Heart left ventricle (tissue), 13 donors: ENCODE results near the gene ZNF383.

Experiments used
- POLR2A ChIP-seq, 2 donors: fragments of 450-650 bp; IDR thresholded peaks; one replicate each; pipeline ENCODE4 v1.6.1; 2017; ENCODE audit warnings: antibody characterized with exemption in 2 of 2, mild to moderate bottlenecking in 2 of 2, moderate library complexity in 2 of 2
- TF ChIP-seq, protein P1 (sequence below), 12 donors: fragments of 200-600 bp; sonication (generic) in 4 of 12; IDR thresholded peaks; one replicate each; pipeline versions ENCODE4 v1.5.0 to v1.8.0; 2018 to 2022; ENCODE audit warnings: antibody characterized with exemption in 12 of 12, mild to moderate bottlenecking in 5 of 12
- donor health status: ischemic (EF 13 %, LVEDD 7.1; RV severe dilation, severe dysfunction).
- donor health status: DM: no; HTN: yes; CAD: no.
- donor health status: DM: no; HTN: no; CAD: no.
- donor health status: ischemic (EF 25% LVEDD 6.9; RV normal size, moderate dysfunction).
- donor health status: ischemic (EF 25% LVEDD 5.7; RV mildly dilated, moderate dysfunction).
- donor health status: ischemic (EF 35%, LVEDD 5.7; RV mildly dilated, moderate dysfunction).
- donor health status: nonischemic (EF 11% LVEDD 7.7; RV severe dilation, severe dysfunction).
- donor health status: DM: yes; HTN: yes; CAD: no.
- donor health status: PGD.
- donor health status: ischemic (EF 29% LVEDD 5.4; RV normal size, mild dysfunction).
- donor health status: nonischemic (EF 23%, LVEDD 6.1; RV moderate dilation, normal function).

DNA sequence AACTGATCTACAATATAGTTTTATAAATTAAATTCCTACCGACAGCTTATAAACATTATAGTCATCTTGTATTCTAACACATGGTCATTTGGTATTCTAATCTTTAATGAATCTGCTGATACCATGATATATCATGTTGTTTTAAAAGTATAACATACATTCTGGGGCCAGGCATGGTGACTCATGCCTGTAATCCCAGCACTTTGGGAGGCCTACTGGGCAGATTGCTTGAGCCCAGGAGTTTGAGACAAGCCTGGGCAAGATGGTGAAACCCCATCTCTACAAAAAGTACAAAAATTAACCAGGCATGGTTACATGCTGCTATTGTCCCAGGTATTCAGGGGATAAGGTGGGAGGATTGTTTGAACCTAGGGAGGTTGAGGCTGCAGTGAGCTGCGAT lies 3.1 kb downstream of the ZNF383 start:
- no peak for TF ChIP-seq POLR2A (IDR thresholded peaks at IDR 0.05)
- TF ChIP-seq, protein P1, sequence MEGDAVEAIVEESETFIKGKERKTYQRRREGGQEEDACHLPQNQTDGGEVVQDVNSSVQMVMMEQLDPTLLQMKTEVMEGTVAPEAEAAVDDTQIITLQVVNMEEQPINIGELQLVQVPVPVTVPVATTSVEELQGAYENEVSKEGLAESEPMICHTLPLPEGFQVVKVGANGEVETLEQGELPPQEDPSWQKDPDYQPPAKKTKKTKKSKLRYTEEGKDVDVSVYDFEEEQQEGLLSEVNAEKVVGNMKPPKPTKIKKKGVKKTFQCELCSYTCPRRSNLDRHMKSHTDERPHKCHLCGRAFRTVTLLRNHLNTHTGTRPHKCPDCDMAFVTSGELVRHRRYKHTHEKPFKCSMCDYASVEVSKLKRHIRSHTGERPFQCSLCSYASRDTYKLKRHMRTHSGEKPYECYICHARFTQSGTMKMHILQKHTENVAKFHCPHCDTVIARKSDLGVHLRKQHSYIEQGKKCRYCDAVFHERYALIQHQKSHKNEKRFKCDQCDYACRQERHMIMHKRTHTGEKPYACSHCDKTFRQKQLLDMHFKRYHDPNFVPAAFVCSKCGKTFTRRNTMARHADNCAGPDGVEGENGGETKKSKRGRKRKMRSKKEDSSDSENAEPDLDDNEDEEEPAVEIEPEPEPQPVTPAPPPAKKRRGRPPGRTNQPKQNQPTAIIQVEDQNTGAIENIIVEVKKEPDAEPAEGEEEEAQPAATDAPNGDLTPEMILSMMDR (IDR thresholded peaks at IDR 0.05): no peak
